HG02642 (cell line): ENCODE data around the gene EID3.

ENCODE experiments used
- ATAC-seq: cut with Tn5 transposase; IDR thresholded peaks from one replicate; pipeline ENCODE4 v1.9.1; 2021; ENCODE audit warnings: mild to moderate bottlenecking; ENCODE audit not compliant: unreplicated experiment, poor library complexity

EID3 gene

DNA sequence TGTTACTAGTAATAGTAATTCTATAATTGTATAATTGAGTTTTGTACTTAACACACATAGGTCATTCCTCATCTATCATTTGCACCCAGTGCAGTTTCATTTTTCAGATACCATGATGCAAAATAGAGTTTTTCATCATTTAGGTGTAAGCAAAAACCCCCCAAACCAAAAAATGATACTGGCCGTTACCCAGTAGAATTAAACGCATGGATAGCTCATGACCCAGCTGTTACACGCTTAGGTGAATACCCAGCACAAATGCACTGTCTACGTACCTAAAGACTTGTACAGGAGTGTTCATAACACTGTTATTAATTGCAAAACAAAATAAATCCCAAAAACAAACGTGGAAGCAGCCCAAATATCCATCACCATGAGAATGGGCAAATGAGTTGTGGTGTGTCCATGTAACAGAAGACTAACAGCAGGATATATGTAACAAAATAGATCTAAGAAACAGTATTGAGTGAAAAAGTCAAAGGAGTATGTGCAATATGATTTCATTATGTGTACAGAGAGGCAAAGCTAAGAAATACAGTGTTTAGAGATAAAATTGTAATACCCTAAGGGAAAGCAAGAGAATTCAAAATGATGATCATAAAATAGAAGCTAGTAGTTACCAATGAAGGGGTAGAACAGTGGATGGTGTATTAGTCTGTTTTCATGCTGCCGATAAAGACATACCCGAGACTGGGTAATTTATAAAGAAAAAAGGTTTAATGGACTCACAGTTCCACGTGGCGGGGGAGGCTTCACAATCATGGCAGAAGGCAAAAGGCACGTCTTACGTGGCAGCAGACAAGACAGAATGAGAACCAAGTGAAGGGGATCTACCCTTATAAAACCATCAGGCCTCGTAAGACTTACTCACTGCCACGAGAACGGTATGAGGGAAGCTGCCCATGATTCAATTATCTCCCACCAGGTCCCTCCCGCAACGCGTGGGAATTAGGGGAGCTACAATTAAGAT lies 49.8 kb downstream of the EID3 start:
- no peak for ATAC-seq

DNA sequence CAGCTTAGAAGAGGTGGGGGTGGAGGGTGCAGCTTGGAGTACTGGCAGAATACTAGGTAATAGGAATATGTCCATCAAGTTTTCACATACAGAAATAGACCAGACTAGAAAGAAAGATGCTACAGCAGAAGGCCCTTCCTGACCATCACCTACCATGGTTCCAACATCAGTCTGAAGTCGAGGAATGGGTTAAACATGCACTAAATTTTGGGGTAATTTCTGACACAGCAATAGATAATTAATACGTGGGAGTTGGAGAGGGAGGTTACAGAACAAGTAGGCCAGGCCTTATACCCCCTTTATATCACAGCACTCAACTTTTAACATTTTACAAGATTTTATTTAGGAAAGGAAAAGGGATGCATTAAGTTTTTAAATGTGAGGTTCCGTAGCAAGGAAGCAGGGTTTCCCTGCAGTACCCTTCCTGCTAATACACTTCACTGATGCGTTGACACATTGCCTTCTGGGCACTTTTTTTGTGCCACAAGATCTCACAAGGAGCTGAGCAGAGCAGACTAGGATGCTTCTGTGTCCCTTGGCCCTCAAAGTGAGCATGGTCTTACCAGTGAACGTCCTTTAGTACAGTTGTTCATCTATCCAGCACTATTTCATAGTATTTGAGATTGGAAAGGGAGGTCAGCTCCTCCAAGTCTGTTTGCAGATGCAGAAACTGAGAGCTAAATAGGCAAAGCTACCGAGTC lies 50.8 kb downstream of the EID3 start:
- ATAC-seq: no peak
